ENCODE data around the gene GABRA5.
"Not testable (repeated sequence)": the region's sequence is repeated elsewhere in the genome, so short reads cannot be mapped to it uniquely, and the experiment has no call there.

DNA sequence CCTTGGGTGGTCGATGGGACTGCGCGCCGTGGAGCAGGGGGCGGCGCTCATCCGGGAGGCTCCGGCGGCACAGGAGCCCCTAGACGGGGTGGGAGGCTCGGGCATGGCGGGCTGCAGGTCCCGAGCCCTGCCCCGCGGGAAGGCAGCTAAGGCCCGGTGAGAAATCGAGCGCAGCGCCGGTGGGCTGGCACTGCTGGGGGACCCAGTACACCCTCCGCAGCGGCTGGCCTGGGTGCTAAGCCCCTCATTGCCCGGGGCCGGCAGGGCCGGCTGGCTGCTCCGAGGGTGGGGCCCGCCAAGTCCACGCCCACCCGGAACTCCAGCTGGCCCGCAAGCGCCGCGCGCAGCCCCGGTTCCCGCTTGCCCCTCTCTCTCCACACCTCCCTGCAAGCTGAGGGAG lies 35.7 kb upstream of the GABRA5 start:
- TF ChIP-seq, protein P1, sequence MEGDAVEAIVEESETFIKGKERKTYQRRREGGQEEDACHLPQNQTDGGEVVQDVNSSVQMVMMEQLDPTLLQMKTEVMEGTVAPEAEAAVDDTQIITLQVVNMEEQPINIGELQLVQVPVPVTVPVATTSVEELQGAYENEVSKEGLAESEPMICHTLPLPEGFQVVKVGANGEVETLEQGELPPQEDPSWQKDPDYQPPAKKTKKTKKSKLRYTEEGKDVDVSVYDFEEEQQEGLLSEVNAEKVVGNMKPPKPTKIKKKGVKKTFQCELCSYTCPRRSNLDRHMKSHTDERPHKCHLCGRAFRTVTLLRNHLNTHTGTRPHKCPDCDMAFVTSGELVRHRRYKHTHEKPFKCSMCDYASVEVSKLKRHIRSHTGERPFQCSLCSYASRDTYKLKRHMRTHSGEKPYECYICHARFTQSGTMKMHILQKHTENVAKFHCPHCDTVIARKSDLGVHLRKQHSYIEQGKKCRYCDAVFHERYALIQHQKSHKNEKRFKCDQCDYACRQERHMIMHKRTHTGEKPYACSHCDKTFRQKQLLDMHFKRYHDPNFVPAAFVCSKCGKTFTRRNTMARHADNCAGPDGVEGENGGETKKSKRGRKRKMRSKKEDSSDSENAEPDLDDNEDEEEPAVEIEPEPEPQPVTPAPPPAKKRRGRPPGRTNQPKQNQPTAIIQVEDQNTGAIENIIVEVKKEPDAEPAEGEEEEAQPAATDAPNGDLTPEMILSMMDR (conservative IDR thresholded peaks at IDR 0.05; ENCODE audit: low read length) = not testable (repeated sequence)
- not testable (repeated sequence) for TF ChIP-seq EZH2phosphoT487 (IDR thresholded peaks at IDR 0.05; ENCODE audit: borderline replicate concordance)

Measured in Loucy (cell line).